ENCODE measurements around the gene CNN1. TPM values are rescaled to one million over a fixed set of nuclear protein-coding genes. Genes with fewer than 3 reads are reported as not detected.
A peak's percentile ranks its signal among the peaks of the same experiment; 100 is the strongest.

CNN1 gene
- total RNA-seq, 2 experiments from 2014 or later: not detected

DNA sequence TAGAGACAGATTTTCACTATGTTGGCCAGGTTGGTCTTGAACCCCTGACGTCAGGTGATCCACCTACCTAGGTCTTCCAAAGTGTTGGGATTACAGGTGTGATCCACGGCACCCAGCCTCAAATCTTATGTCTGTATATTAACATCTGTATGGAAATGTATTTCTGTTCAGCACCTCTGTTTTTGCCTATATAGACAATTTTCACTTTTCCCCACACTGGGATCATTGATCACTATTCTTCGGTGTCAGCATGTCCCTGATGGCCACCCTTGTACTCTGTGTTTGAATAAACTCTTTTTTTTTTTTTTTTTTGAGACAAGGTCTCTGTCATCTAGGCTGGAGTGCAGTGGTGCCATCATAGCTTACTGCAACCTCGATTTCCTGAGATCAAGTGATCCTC is 55.4 kb downstream of the CNN1 start:
- ChIA-PET POLR2A (no interaction called here), CTCF (no interaction called here)
- Mint-ChIP-seq H3K4me1 (ENCODE audit: low read depth) (peaks cover 17% of the 10 kb centered on the region), H3K4me3 (no peak overlapping the region), H3K9me3 (no peaks in the 10 kb centered on the region), H3K36me3 (ENCODE audit: low read depth) (peaks cover 10% of the 10 kb centered on the region), H3K27me3 (no peaks in the 10 kb centered on the region), H3K27ac (peak overlapping the region; percentile 9)
- no peak overlapping the region for H3K27ac ChIP-seq (ENCODE audit: low read depth in 1 of 2, low read length in 2 of 2)
- TF ChIP-seq, protein P1, sequence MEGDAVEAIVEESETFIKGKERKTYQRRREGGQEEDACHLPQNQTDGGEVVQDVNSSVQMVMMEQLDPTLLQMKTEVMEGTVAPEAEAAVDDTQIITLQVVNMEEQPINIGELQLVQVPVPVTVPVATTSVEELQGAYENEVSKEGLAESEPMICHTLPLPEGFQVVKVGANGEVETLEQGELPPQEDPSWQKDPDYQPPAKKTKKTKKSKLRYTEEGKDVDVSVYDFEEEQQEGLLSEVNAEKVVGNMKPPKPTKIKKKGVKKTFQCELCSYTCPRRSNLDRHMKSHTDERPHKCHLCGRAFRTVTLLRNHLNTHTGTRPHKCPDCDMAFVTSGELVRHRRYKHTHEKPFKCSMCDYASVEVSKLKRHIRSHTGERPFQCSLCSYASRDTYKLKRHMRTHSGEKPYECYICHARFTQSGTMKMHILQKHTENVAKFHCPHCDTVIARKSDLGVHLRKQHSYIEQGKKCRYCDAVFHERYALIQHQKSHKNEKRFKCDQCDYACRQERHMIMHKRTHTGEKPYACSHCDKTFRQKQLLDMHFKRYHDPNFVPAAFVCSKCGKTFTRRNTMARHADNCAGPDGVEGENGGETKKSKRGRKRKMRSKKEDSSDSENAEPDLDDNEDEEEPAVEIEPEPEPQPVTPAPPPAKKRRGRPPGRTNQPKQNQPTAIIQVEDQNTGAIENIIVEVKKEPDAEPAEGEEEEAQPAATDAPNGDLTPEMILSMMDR (IDR thresholded peaks at IDR 0.05): no peak
- H3K4me3 ChIP-seq (ENCODE audit: low read length): no peak overlapping the region
- no peaks in the 10 kb centered on the region for H3K9me3 ChIP-seq (ENCODE audit: control insufficient read depth in 1 of 2, insufficient read depth in 1 of 2, low read length in 2 of 2)
- DNase-seq: no peak
- H3K4me1 ChIP-seq (ENCODE audit: insufficient read depth, low read length): peaks cover 23% of the 10 kb centered on the region
- intact Hi-C loops (cut with DNase I, micrococcal nuclease): no loop called here
- H3K36me3 ChIP-seq (ENCODE audit: insufficient read depth, low read length): no peaks in the 10 kb centered on the region
- no peak for ATAC-seq (ENCODE audit: poor library complexity)
- no peaks in the 10 kb centered on the region for H3K27me3 ChIP-seq (ENCODE audit: control insufficient read depth in 1 of 2, insufficient read depth in 2 of 2, low read length in 2 of 2)

- Mint-ChIP-seq H3K36me3 (ENCODE audit: low read depth) (peaks cover 13% of the 10 kb centered on the region), H3K4me1 (ENCODE audit: low read depth) (peaks cover 27% of the 10 kb centered on the region), H3K4me3 (peak overlapping the region; percentile 72), H3K9me3 (no peaks in the 10 kb centered on the region), H3K27ac (no peak overlapping the region), H3K27me3 (no peaks in the 10 kb centered on the region)
- no peaks in the 10 kb centered on the region for H3K9me3 ChIP-seq (ENCODE audit: control insufficient read depth in 1 of 2, insufficient read depth in 1 of 2, low read length in 2 of 2)
- DNase-seq: peak in 1 of 14 experiments; percentile 34
- H3K27me3 ChIP-seq (ENCODE audit: control insufficient read depth in 1 of 2, insufficient read depth in 2 of 2, low read length in 2 of 2): no peaks in the 10 kb centered on the region
- TF ChIP-seq, protein P1 (IDR thresholded peaks at IDR 0.05): no peak
- H3K36me3 ChIP-seq (ENCODE audit: insufficient read depth, low read length): no peaks in the 10 kb centered on the region
- intact Hi-C loops (cut with DNase I, micrococcal nuclease): no loop called here
- ATAC-seq (ENCODE audit: poor library complexity): no peak
- ChIA-PET CTCF (no interaction called here), POLR2A (interaction anchor here (1.2 kb wide), 1 partner anchor 37 kb away, joined by 3 read pairs; the partner anchor contains the start of gene ELOF1)
- H3K4me3 ChIP-seq (ENCODE audit: low read length): no peak overlapping the region
- H3K4me1 ChIP-seq (ENCODE audit: insufficient read depth, low read length): peaks cover 23% of the 10 kb centered on the region
- no peak overlapping the region for H3K27ac ChIP-seq (ENCODE audit: low read depth in 1 of 2, low read length in 2 of 2)
These were observed 57.5 kb downstream of the CNN1 start for GRCh38 chr19:11596156-11596555.

- Histone ChIP-seq H3K4me3 (ENCODE audit: low read length) (peak within 1 kb of the TSS; percentile 99), H3K9me3 (ENCODE audit: control insufficient read depth in 1 of 2, insufficient read depth in 1 of 2, low read length in 2 of 2) (no peaks in the 10 kb centered on the region), H3K4me1 (ENCODE audit: insufficient read depth, low read length) (peaks cover 23% of the 10 kb centered on the region), H3K36me3 (ENCODE audit: insufficient read depth, low read length) (no peaks in the 10 kb centered on the region), H3K27ac (ENCODE audit: low read depth in 1 of 2, low read length in 2 of 2) (peak within 1 kb of the TSS; percentile 53 to 80), H3K27me3 (ENCODE audit: control insufficient read depth in 1 of 2, insufficient read depth in 2 of 2, low read length in 2 of 2) (no peaks in the 10 kb centered on the region)
- intact Hi-C loops (cut with DNase I, micrococcal nuclease): no loop called here
- H3K27me3 Mint-ChIP-seq: no peaks in the 10 kb centered on the region
- TF ChIP-seq, protein P1 (IDR thresholded peaks at IDR 0.05): no peak
- ChIA-PET CTCF (interaction anchor here (0.7 kb wide), 1 partner anchor 69 kb away, joined by 3 read pairs; no protein-coding TSS in a partner anchor), POLR2A (interaction anchor here (0.6 to 1.4 kb wide), 4 partner anchors 38 to 1015 kb away, joined by 3 to 4 read pairs (median 3); partner anchors contain the start of genes ECSIT and ELOF1)
- H3K4me1 Mint-ChIP-seq (ENCODE audit: low read depth): peaks cover 34% of the 10 kb centered on the region
- ATAC-seq (ENCODE audit: poor library complexity) (peak; percentile 99), DNase-seq (peak; percentile 91 to 99 (median 96))
- peaks cover 20% of the 10 kb centered on the region for H3K36me3 Mint-ChIP-seq (ENCODE audit: low read depth)
- no peaks in the 10 kb centered on the region for H3K9me3 Mint-ChIP-seq
- peak within 1 kb of the TSS; percentile 92 for H3K4me3 Mint-ChIP-seq
- peak within 1 kb of the TSS; percentile 90 for H3K27ac Mint-ChIP-seq
These were observed 58.8 kb downstream of the CNN1 start, which contains the start of gene ZNF627 for GRCh38 chr19:11597202-11598102. TSS of gene ZNF627 (plus strand) at chr19:11597483. CDS start at chr19:11597628, 145 bp downstream.
